Measurements from ENCODE around the gene MSANTD7. TPM values are rescaled to one million over a fixed set of nuclear protein-coding genes. Genes with fewer than 3 reads are reported as not detected.
A peak's percentile ranks its signal among the peaks of the same experiment; 100 is the strongest.

Gene MSANTD7
- total and polyA plus RNA-seq, 9 of the 15 experiments (the other 6 are each of a cell fraction or from before 2014, with no cell fraction given): 5.2 to 27.3 (median 23.6) TPM

GRCh38 chr10:14837757-14838581, at the start of gene MSANTD7, which contains the start of the genes CDNF and HSPA14 (continued):
- TF ChIP-seq TGIF2 (CRISPR knock-in tag; IDR thresholded peaks at IDR 0.05) (no peak), ZNF740 (CRISPR knock-in tag; IDR thresholded peaks at IDR 0.05) (0 out of 2 replicates have a peak, but pooled peaks have one; percentile 26), ZNF740 (tag; IDR thresholded peaks at IDR 0.05) (no peak), ZNF655 (CRISPR knock-in tag; IDR thresholded peaks at IDR 0.05) (no peak), ESRRA (IDR thresholded peaks at IDR 0.05; ENCODE audit: borderline replicate concordance, low read depth) (peak; percentile 14; the same call in 1 of the 2 replicates), ZBTB9 (CRISPR knock-in tag; IDR thresholded peaks at IDR 0.05) (peak; percentile 66; the same call in 1 of the 2 replicates), NFATC3 (IDR thresholded peaks at IDR 0.05) (no peak), ELF4 (CRISPR knock-in tag; IDR thresholded peaks at IDR 0.05) (no peak), MED1 (CRISPR knock-in tag; IDR thresholded peaks at IDR 0.05; ENCODE audit: borderline replicate concordance) (no peak), BRF2 (IDR thresholded peaks at IDR 0.05; ENCODE audit: borderline replicate concordance, insufficient read depth, insufficient read length) (no peak), HLTF (IDR thresholded peaks at IDR 0.05) (0 out of 2 replicates have a peak, but pooled peaks have one; percentile 17), PHF8 (IDR thresholded peaks at IDR 0.05; ENCODE audit: borderline replicate concordance, low read length) (peak; percentile 92), CCNT2 (IDR thresholded peaks at IDR 0.05; ENCODE audit: borderline replicate concordance, extremely low read depth, insufficient read length, low read depth, low read length) (no peak), ZNF639 (CRISPR knock-in tag; conservative IDR thresholded peaks at IDR 0.05 in 1 of 2, IDR thresholded peaks at IDR 0.05 in 1 of 2) (no peak; a peak in 1 of 4 replicates), TBL1XR1 (IDR thresholded peaks at IDR 0.05; ENCODE audit: low read length in 2 of 2) (peak; percentile 4 to 13; a peak in 1 of 4 replicates), ZBTB5 (IDR thresholded peaks at IDR 0.05) (no peak), SAFB (IDR thresholded peaks at IDR 0.05; ENCODE audit: borderline replicate concordance, low read depth, low read length) (no peak)

All from K562 (cell line).